Naive thymus-derived CD4-positive, alpha-beta T cell (primary cell): ENCODE results near the gene HEG1. TPM values are rescaled to one million over a fixed set of nuclear protein-coding genes. Genes with fewer than 3 reads are reported as not detected.

ENCODE experiments used
- ATAC-seq: fragments of 150-1000 bp; cut with Tn5 transposase; 2 replicates; pipeline ENCODE4 v1.10.0; 2021; ENCODE audit warnings: mild to moderate bottlenecking, moderate library complexity
- CTCF ChIA-PET: fragments of 350-600 bp; sonication (Branson Sonifier 250); formaldehyde crosslinking; loops from one replicate; lab custom pipeline; 2021; ENCODE audit warnings: antibody characterized with exemption; lab: Charles Lee
- POLR2A ChIA-PET: fragments of 350-600 bp; sonication (Branson Sonifier 250); formaldehyde crosslinking; loops from one replicate; lab custom pipeline; 2021; ENCODE audit warnings: antibody characterized with exemption, inconsistent platforms; lab: Charles Lee
- DNase-seq, 9 donors: peaks; one replicate each; pipeline versions ENCODE4 v3.0.0 to v3.0.0-alpha.2; 2020 to 2022; ENCODE audit warnings: mixed read lengths in 1 of 9
- H3K27ac ChIP-seq: one replicate; pipeline ENCODE4 v1.7.0; 2013; ENCODE audit warnings: mild to moderate bottlenecking, low read depth, low read length, moderate library complexity
- H3K27me3 ChIP-seq, 2 donors: one replicate each; pipeline ENCODE4 v1.7.0; 2013; ENCODE audit warnings: low read length in 2 of 2, mild to moderate bottlenecking in 2 of 2, moderate library complexity in 2 of 2; ENCODE audit not compliant: control insufficient read depth in 2 of 2, insufficient read depth in 2 of 2
- H3K36me3 ChIP-seq, 3 experiments: 1 replicate in 2 of 3; 2 replicates in 1 of 3; pipeline ENCODE4 v1.7.0; 2013; ENCODE audit warnings: low read length in 3 of 3, mild to moderate bottlenecking in 3 of 3, moderate library complexity in 1 of 3; ENCODE audit not compliant: insufficient read depth in 3 of 3, control insufficient read depth in 2 of 3
- H3K4me1 ChIP-seq, 2 donors: one replicate each; pipeline ENCODE4 v1.7.0; 2013; ENCODE audit warnings: low read length in 2 of 2, mild to moderate bottlenecking in 2 of 2, moderate library complexity in 1 of 2; ENCODE audit not compliant: control insufficient read depth in 2 of 2, insufficient read depth in 2 of 2
- H3K4me3 ChIP-seq: 2 replicates; pipeline ENCODE4 v1.7.0; 2013; ENCODE audit warnings: mild to moderate bottlenecking, low read length
- H3K9me3 ChIP-seq, 3 experiments: 1 replicate in 2 of 3; 2 replicates in 1 of 3; pipeline ENCODE4 v1.7.0; 2013; ENCODE audit warnings: low read length in 3 of 3; ENCODE audit not compliant: control insufficient read depth in 2 of 3
- H3K27ac Mint-ChIP-seq, 9 donors: one replicate each; pipeline ENCODE4 v1.8.0; 2020 to 2022; ENCODE audit warnings: mixed read lengths in 9 of 9, mild to moderate bottlenecking in 8 of 9, moderate library complexity in 5 of 9, inconsistent platforms in 2 of 9
- H3K27me3 Mint-ChIP-seq, 5 donors: one replicate each; pipeline ENCODE4 v1.8.0; 2021 to 2022; ENCODE audit warnings: mixed read lengths in 5 of 5, mild to moderate bottlenecking in 1 of 5
- H3K36me3 Mint-ChIP-seq, 5 donors: one replicate each; pipeline ENCODE4 v1.8.0; 2020 to 2022; ENCODE audit warnings: mixed read lengths in 5 of 5, mild to moderate bottlenecking in 3 of 5, inconsistent platforms in 1 of 5
- H3K4me1 Mint-ChIP-seq, 7 donors: one replicate each; pipeline ENCODE4 v1.8.0; 2020 to 2022; ENCODE audit warnings: mixed read lengths in 7 of 7, mild to moderate bottlenecking in 3 of 7, inconsistent platforms in 1 of 7
- H3K4me3 Mint-ChIP-seq, 10 donors: one replicate each; pipeline ENCODE4 v1.8.0; 2020 to 2022; ENCODE audit warnings: mild to moderate bottlenecking in 10 of 10, mixed read lengths in 10 of 10, moderate library complexity in 6 of 10, inconsistent platforms in 2 of 10
- H3K9me3 Mint-ChIP-seq, 11 donors: one replicate each; pipeline ENCODE4 v1.8.0; 2020 to 2022; ENCODE audit warnings: mixed read lengths in 11 of 11, mild to moderate bottlenecking in 4 of 11, inconsistent platforms in 1 of 11, moderate library complexity in 1 of 11
- intact Hi-C, 2 donors: fragments of 100-400 bp; cut with micrococcal nuclease; formaldehyde crosslinking; loops; one replicate each; pipeline ENCODE4 v1.15.1; 2023
- polyA plus RNA-seq, 2 donors: library from polyadenylated mRNA; unstranded; fragments of 300-500 nt; fragmentation: Illumina TruSeq; gene quantifications; one replicate each; pipeline ENCODE4 v1.2.3, GENCODE V29; 2021
- total RNA-seq, 6 experiments: library from RNA in 5 of 6; stranded (reverse) in 5 of 6; gene quantifications; 1 replicate in 5 of 6; 2 replicates in 1 of 6; pipeline ENCODE4 v1.2.3 and lab custom pipeline; 2021 to 2026

HEG1 gene
- total and polyA plus RNA-seq, 7 experiments from 2014 or later, result 2.1 to 45.4 (median 17.6) TPM

- no peak overlapping the region for H3K4me3 ChIP-seq
- peak overlapping the region in 6 of 9 donors; percentile 13 to 99 (median 62) for H3K27ac Mint-ChIP-seq
- CTCF ChIA-PET, result interaction anchor here (0.6 to 1.2 kb wide), 2 partner anchors 238 to 587 kb away, joined by 3 read pairs; no protein-coding TSS in a partner anchor
- H3K9me3 ChIP-seq, result no peaks in the 10 kb centered on the region
- peaks cover 8 to 55% (median 39%) of the 10 kb centered on the region in 7 donors for H3K4me1 Mint-ChIP-seq
- H3K27me3 ChIP-seq, result no peaks in the 10 kb centered on the region
- no peaks in the 10 kb centered on the region for H3K9me3 Mint-ChIP-seq
- H3K4me1 ChIP-seq, result peaks cover 0 to 20% of the 10 kb centered on the region in 2 donors
- DNase-seq, result no peak
- no peak for ATAC-seq
- POLR2A ChIA-PET, result no interaction called here
- H3K4me3 Mint-ChIP-seq, result no peak overlapping the region
- H3K36me3 Mint-ChIP-seq, result peaks cover 8 to 64% (median 30%) of the 10 kb centered on the region in 5 donors
- H3K27ac ChIP-seq, result no peak overlapping the region
- H3K27me3 Mint-ChIP-seq, result no peaks in the 10 kb centered on the region
- intact Hi-C loops, result loop anchor here in 1 of 2 donors (5.0 kb wide), 1 partner anchor 236 kb away; no protein-coding TSS in a partner anchor
- H3K36me3 ChIP-seq, result peaks cover 1 to 62% (median 9%) of the 10 kb centered on the region in 3 experiments
Measured at GRCh38 chr3:124998247-124998630, 57.6 kb downstream of the HEG1 start.

GRCh38 chr3:124997303-124998246 lies 58.2 kb downstream of the HEG1 start:
- Histone ChIP-seq H3K4me1 (peaks cover 0 to 13% of the 10 kb centered on the region in 2 donors), H3K27me3 (no peaks in the 10 kb centered on the region), H3K9me3 (no peaks in the 10 kb centered on the region), H3K36me3 (peaks cover 0 to 68% (median 6%) of the 10 kb centered on the region in 3 experiments), H3K4me3 (no peak overlapping the region), H3K27ac (no peak overlapping the region)
- H3K27ac Mint-ChIP-seq, result peak overlapping the region in 8 of 9 donors; percentile 13 to 99 (median 53)
- H3K36me3 Mint-ChIP-seq, result peaks cover 8 to 65% (median 31%) of the 10 kb centered on the region in 5 donors
- POLR2A ChIA-PET, result no interaction called here
- peaks cover 5 to 48% (median 32%) of the 10 kb centered on the region in 7 donors for H3K4me1 Mint-ChIP-seq
- no peaks in the 10 kb centered on the region for H3K9me3 Mint-ChIP-seq
- intact Hi-C loops, result loop anchor here in 1 of 2 donors (5.0 kb wide), 1 partner anchor 235 kb away; no protein-coding TSS in a partner anchor
- CTCF ChIA-PET, result interaction anchor here (0.6 to 1.2 kb wide), 2 partner anchors 237 to 588 kb away, joined by 3 read pairs; no protein-coding TSS in a partner anchor
- H3K4me3 Mint-ChIP-seq, result no peak overlapping the region
- H3K27me3 Mint-ChIP-seq, result no peaks in the 10 kb centered on the region
- ATAC-seq (no peak), DNase-seq (no peak)

GRCh38 chr3:124995460-124995994 lies 60.3 kb downstream of the HEG1 start:
- Histone ChIP-seq H3K27ac (no peak overlapping the region), H3K9me3 (no peaks in the 10 kb centered on the region), H3K4me1 (no peaks in the 10 kb centered on the region), H3K36me3 (peaks cover 0 to 68% (median 3%) of the 10 kb centered on the region in 3 experiments), H3K27me3 (no peaks in the 10 kb centered on the region), H3K4me3 (no peak overlapping the region)
- CTCF ChIA-PET, result interaction anchor here (0.6 to 2.5 kb wide), 12 partner anchors 13 to 590 kb away, joined by 3 to 16 read pairs (median 4); no protein-coding TSS in a partner anchor
- intact Hi-C loops, result loop anchor here (1.0 to 5.0 kb wide), 11 partner anchors 57 to 590 kb away; no protein-coding TSS in a partner anchor
- Mint-ChIP-seq H3K27ac (peak overlapping the region in 7 of 9 donors; percentile 21 to 80 (median 53)), H3K27me3 (no peaks in the 10 kb centered on the region), H3K4me1 (peaks cover 0 to 32% (median 19%) of the 10 kb centered on the region in 7 donors), H3K4me3 (peak overlapping the region in 2 of 10 donors; percentile 7 to 41), H3K9me3 (no peaks in the 10 kb centered on the region), H3K36me3 (peaks cover 9 to 67% (median 36%) of the 10 kb centered on the region in 5 donors)
- POLR2A ChIA-PET, result no interaction called here
- peak; percentile 28 to 69 (median 47) for DNase-seq
- ATAC-seq, result peak; percentile 93

- DNase-seq, result no peak
- POLR2A ChIA-PET, result no interaction called here
- intact Hi-C loops, result no loop called here
- no peak overlapping the region for H3K27ac ChIP-seq
- no peak overlapping the region for H3K4me3 Mint-ChIP-seq
- peaks cover 0 to 74% (median 0%) of the 10 kb centered on the region in 3 experiments for H3K36me3 ChIP-seq
- no peaks in the 10 kb centered on the region for H3K4me1 ChIP-seq
- no peaks in the 10 kb centered on the region for H3K27me3 ChIP-seq
- H3K9me3 ChIP-seq, result no peaks in the 10 kb centered on the region
- no peak overlapping the region for H3K4me3 ChIP-seq
- no peaks in the 10 kb centered on the region for H3K9me3 Mint-ChIP-seq
- H3K4me1 Mint-ChIP-seq, result peaks cover 0 to 27% (median 11%) of the 10 kb centered on the region in 7 donors
- ATAC-seq, result no peak
- no peaks in the 10 kb centered on the region for H3K27me3 Mint-ChIP-seq
- H3K27ac Mint-ChIP-seq, result no peak overlapping the region
- CTCF ChIA-PET, result interaction anchor here (2.5 kb wide), 1 partner anchor 445 kb away, joined by 7 read pairs; no protein-coding TSS in a partner anchor
- peaks cover 19 to 73% (median 40%) of the 10 kb centered on the region in 5 donors for H3K36me3 Mint-ChIP-seq
Measured at GRCh38 chr3:124993466-124993865, 62.3 kb downstream of the HEG1 start.

GRCh38 chr3:124992041-124992440 lies 63.8 kb downstream of the HEG1 start:
- Mint-ChIP-seq H3K27ac (no peak overlapping the region), H3K27me3 (no peaks in the 10 kb centered on the region), H3K4me3 (no peak overlapping the region), H3K36me3 (peaks cover 13 to 65% (median 32%) of the 10 kb centered on the region in 5 donors), H3K9me3 (no peaks in the 10 kb centered on the region), H3K4me1 (peaks cover 0 to 22% (median 6%) of the 10 kb centered on the region in 7 donors)
- ChIA-PET CTCF (interaction anchor here (1.1 kb wide), 1 partner anchor 440 kb away, joined by 5 read pairs; no protein-coding TSS in a partner anchor), POLR2A (no interaction called here)
- intact Hi-C loops, result no loop called here
- no peak for ATAC-seq
- no peaks in the 10 kb centered on the region for H3K27me3 ChIP-seq
- no peak overlapping the region for H3K4me3 ChIP-seq
- H3K36me3 ChIP-seq, result peaks cover 0 to 62% (median 0%) of the 10 kb centered on the region in 3 experiments
- no peaks in the 10 kb centered on the region for H3K4me1 ChIP-seq
- no peaks in the 10 kb centered on the region for H3K9me3 ChIP-seq
- no peak for DNase-seq
- no peak overlapping the region for H3K27ac ChIP-seq
